Measurements from ENCODE around the gene COX19.
"Not testable (repeated sequence)": the region's sequence is repeated elsewhere in the genome, so short reads cannot be mapped to it uniquely, and the experiment has no call there.

Gene COX19

GRCh38 chr7:939843-940242 lies 35.5 kb downstream of the COX19 start:
- DNase-seq = no peak

- no peak for DNase-seq
These were observed 36.7 kb downstream of the COX19 start for GRCh38 chr7:938546-939185.

GRCh38 chr7:937856-938484 lies 37.4 kb downstream of the COX19 start:
- no peak for DNase-seq

GRCh38 chr7:936386-937054 lies 38.8 kb downstream of the COX19 start:
- DNase-seq = no peak

GRCh38 chr7:935874-936385 lies 39.4 kb downstream of the COX19 start:
- DNase-seq = no peak

- no peak for DNase-seq
These were observed 40.0 kb downstream of the COX19 start for GRCh38 chr7:935164-935873.

GRCh38 chr7:934469-935163 lies 40.7 kb downstream of the COX19 start:
- DNase-seq = no peak

GRCh38 chr7:932651-932975 lies 42.7 kb downstream of the COX19 start:
- no peak for DNase-seq

- DNase-seq = no peak
These were observed 43.3 kb downstream of the COX19 start for GRCh38 chr7:931871-932650.

- DNase-seq = no peak
These were observed 44.2 kb downstream of the COX19 start for GRCh38 chr7:930975-931758.

GRCh38 chr7:929311-929711 lies 46.0 kb downstream of the COX19 start:
- DNase-seq = no peak

- no peak for DNase-seq
These were observed 48.2 kb downstream of the COX19 start for GRCh38 chr7:927031-927671.

GRCh38 chr7:926061-927030 lies 49.0 kb downstream of the COX19 start:
- no peak for DNase-seq

GRCh38 chr7:925601-926000 lies 49.7 kb downstream of the COX19 start:
- DNase-seq = no peak

- no peak for DNase-seq
These were observed 50.7 kb downstream of the COX19 start for GRCh38 chr7:924541-925231.

GRCh38 chr7:924042-924441 lies 51.3 kb downstream of the COX19 start:
- not testable (repeated sequence) for DNase-seq

- DNase-seq = peak; percentile 82
These were observed 52.0 kb downstream of the COX19 start for GRCh38 chr7:923108-924041.

Measured in femur (tissue), 1 donor.